ENCODE measurements around the gene DLX6. TPM values are rescaled to one million over a fixed set of nuclear protein-coding genes. Genes with fewer than 3 reads are reported as not detected.

Gene DLX6
- total and polyA plus RNA-seq, 2 experiments from 2014 or later: not detected

- Histone ChIP-seq H3K36me3 (ENCODE audit: insufficient read depth) (no peaks in the 10 kb centered on the region), H3F3A (replicated peaks; ENCODE audit: low read depth) (0 out of 2 replicates have a peak, but pooled peaks cover 5% of the 10 kb centered on the region), H3K4me3 (no peak overlapping the region), H2AFZ (no peak overlapping the region), H3K27ac (ENCODE audit: low read depth) (no peak overlapping the region), H3K4me2 (no peak overlapping the region), H4K20me1 (replicated peaks; ENCODE audit: insufficient read depth) (peaks cover 3% of the 10 kb centered on the region; the same call in 1 of the 2 replicates), H3K27me3 (ENCODE audit: insufficient read depth) (peaks cover 91% of the 10 kb centered on the region), H3K79me2 (replicated peaks; ENCODE audit: insufficient read depth) (no peaks in the 10 kb centered on the region), H3K4me1 (ENCODE audit: insufficient read depth) (peaks cover 74% of the 10 kb centered on the region), H3K9me2 (ENCODE audit: insufficient read depth) (no peaks in the 10 kb centered on the region)
- DNase-seq (ENCODE audit: low spot score) (no peak), ATAC-seq (no peak)
- Mint-ChIP-seq H3K9me3 (no peaks in the 10 kb centered on the region; the same call in 2 of the 3 replicates), H3K4me3 (no peak overlapping the region), H3K27me3 (ENCODE audit: insufficient read depth, low read depth, poor library complexity) (peaks cover 74% of the 10 kb centered on the region), H3K4me1 (peaks cover 42% of the 10 kb centered on the region), H3K27ac (no peak overlapping the region), H3K36me3 (ENCODE audit: low read depth) (no peaks in the 10 kb centered on the region)
- TF ChIP-seq POLR2AphosphoS5 (IDR thresholded peaks at IDR 0.05; ENCODE audit: low read depth): no peak
- no peak for TF ChIP-seq EZH2phosphoT487 (IDR thresholded peaks at IDR 0.05; ENCODE audit: unreplicated experiment)
- TF ChIP-seq ZNF331 (CRISPR knock-in tag; IDR thresholded peaks at IDR 0.05; ENCODE audit: low read depth): no peak
- TF ChIP-seq JUNB (IDR thresholded peaks at IDR 0.05; ENCODE audit: unreplicated experiment): no peak
- no peak for TF ChIP-seq EZH2 (IDR thresholded peaks at IDR 0.05; ENCODE audit: low read depth, unreplicated experiment)
- no peak for TF ChIP-seq ZNF462 (CRISPR knock-in tag; IDR thresholded peaks at IDR 0.05)
- no peak for TF ChIP-seq ETS1 (IDR thresholded peaks at IDR 0.05)
- TF ChIP-seq NANOG (IDR thresholded peaks at IDR 0.05; ENCODE audit: borderline replicate concordance): no peak
- TF ChIP-seq CREB1 (CRISPR knock-in tag; IDR thresholded peaks at IDR 0.05; ENCODE audit: low read depth): no peak
- TF ChIP-seq CTCF (conservative IDR thresholded peaks at IDR 0.05; ENCODE audit: low read depth in 2 of 2): no peak
- no peak for TF ChIP-seq REST (IDR thresholded peaks at IDR 0.05; ENCODE audit: unreplicated experiment)
- TF ChIP-seq STAT1 (IDR thresholded peaks at IDR 0.05; ENCODE audit: unreplicated experiment): no peak
- no peak for TF ChIP-seq ZNF114 (CRISPR knock-in tag; IDR thresholded peaks at IDR 0.05)
Observed at GRCh38 chr7:96987719-96988118, 17.6 kb upstream of the DLX6 start.

Measured in GM23338 (cell line).